Gastrocnemius medialis (tissue), 4 donors: ENCODE results near the gene LDLRAD3.

Experiments
- CTCF ChIP-seq, 5 experiments: fragments of 450-650 bp in 3 of 5; fragments of 200-600 bp in 2 of 5; sonication (generic) in 2 of 5; IDR thresholded peaks in 4 of 5; conservative IDR thresholded peaks in 1 of 5; 1 replicate in 4 of 5; 2 replicates in 1 of 5; pipeline ENCODE4 v1.5.1; 2016 to 2019; ENCODE audit warnings: antibody characterized with exemption in 5 of 5, mild to moderate bottlenecking in 3 of 5, moderate library complexity in 3 of 5
- POLR2A ChIP-seq, 2 donors: fragments of 450-650 bp; IDR thresholded peaks; one replicate each; pipeline ENCODE4 v1.6.1; 2017; ENCODE audit warnings: antibody characterized with exemption in 2 of 2, mild to moderate bottlenecking in 2 of 2, moderate library complexity in 2 of 2

- TF ChIP-seq CTCF (IDR thresholded peaks at IDR 0.05 in 4 of 5, conservative IDR thresholded peaks at IDR 0.05 in 1 of 5) (no peak), POLR2A (IDR thresholded peaks at IDR 0.05) (no peak)
These were observed 136.2 kb downstream of the LDLRAD3 start for GRCh38 chr11:36079878-36080675.
